Spleen (tissue), 3 donors: ENCODE data around the gene SOX6.

ENCODE experiments used
- POLR2A ChIP-seq, 3 donors: fragments of 450-650 bp; IDR thresholded peaks; one replicate each; pipeline ENCODE4 v1.5.1; 2017; ENCODE audit warnings: antibody characterized with exemption in 3 of 3, mild to moderate bottlenecking in 1 of 3
- POLR2AphosphoS5 ChIP-seq, 3 donors: sonication (generic); formaldehyde crosslinking; IDR thresholded peaks; one replicate each; pipeline ENCODE4 v1.5.1; 2017; ENCODE audit warnings: antibody characterized with exemption in 3 of 3

- TF ChIP-seq POLR2AphosphoS5 (IDR thresholded peaks at IDR 0.05), result no peak
- TF ChIP-seq POLR2A (IDR thresholded peaks at IDR 0.05), result no peak
Observed at GRCh38 chr11:16087886-16088285, 268.5 kb downstream of the SOX6 start.
